Stimulated activated CD4-positive, alpha-beta T cell treated with anti-CD3 and anti-CD28 coated beads, Interleukin-1b, Interleukin-23, amount 100 ng/mL, for 4 hours (primary cell): ENCODE data around the gene FXYD6.
"Not testable (repeated sequence)": the region's sequence is repeated elsewhere in the genome, so short reads cannot be mapped to it uniquely, and the experiment has no call there.

ENCODE experiments used
- DNase-seq, 2 donors: peaks; one replicate each; pipeline ENCODE4 v3.0.0-alpha.2; 2020; ENCODE audit warnings: low read depth in 2 of 2

Gene FXYD6, protein sequence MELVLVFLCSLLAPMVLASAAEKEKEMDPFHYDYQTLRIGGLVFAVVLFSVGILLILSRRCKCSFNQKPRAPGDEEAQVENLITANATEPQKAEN

DNA sequence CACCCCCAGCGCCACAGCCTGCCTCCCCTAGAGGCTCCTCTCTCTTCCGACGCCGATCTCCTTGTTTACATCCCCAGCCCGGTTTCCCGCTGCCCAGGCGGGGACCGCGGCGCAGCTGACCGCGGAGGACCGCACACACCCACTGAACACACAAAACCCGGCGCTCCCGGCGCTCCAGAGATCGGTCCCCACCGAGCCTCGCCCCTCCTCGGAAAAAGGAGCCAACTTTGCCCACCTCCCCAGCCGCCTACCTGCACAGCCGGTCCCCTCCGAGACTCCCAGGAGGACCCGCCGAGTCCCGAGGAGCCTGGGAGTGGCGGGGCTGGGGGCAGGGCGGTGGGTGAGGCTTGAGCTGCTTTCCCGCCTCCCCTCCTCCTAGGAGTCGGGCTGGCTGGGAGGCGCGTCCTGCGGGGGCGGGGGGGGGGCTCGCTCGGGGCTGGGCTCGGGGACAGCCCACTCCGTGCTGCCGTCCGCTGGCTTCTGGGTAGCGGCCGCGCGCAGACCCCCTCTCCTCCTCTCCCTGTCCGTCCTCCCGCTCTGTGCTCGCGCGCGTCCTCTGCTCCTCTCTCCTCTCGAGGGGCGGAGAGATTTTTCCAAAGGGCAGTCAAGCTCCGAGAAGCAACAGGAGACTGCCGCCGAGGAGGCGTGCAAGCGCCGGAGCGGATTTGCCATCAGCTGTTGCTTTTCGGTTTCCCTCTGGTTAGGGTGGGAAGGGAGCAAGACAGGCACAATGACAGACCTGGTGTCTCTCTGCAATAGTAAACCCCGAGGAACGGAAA, at the start of gene FXYD6:
Gene FXYD6, minus strand, starts transcription at position 318 of the 779 bp plus-strand sequence. CDS start 33,882 bp downstream, outside the sequence.
- DNase-seq, result no peak

DNA sequence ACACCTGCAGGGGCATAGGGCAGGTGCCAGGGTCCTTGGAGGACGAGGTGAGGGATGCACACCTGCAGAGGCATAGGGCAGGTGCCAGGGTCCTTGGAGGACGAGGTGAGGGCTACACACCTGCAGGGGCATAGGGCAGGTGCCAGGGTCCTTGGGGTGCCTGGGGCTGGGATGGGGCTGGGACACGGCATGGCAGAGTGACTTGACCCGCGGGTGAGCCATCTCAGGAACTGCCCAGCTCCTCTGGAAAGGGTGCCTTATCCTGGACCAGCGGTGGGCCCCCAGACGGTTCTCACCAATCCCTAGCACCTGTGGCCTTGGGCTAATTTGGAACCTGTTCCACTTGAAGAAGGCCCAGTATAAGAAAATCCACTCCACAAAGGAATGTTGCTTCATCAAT, 49.7 kb upstream of the FXYD6 start:
- DNase-seq, result not testable (repeated sequence)

DNA sequence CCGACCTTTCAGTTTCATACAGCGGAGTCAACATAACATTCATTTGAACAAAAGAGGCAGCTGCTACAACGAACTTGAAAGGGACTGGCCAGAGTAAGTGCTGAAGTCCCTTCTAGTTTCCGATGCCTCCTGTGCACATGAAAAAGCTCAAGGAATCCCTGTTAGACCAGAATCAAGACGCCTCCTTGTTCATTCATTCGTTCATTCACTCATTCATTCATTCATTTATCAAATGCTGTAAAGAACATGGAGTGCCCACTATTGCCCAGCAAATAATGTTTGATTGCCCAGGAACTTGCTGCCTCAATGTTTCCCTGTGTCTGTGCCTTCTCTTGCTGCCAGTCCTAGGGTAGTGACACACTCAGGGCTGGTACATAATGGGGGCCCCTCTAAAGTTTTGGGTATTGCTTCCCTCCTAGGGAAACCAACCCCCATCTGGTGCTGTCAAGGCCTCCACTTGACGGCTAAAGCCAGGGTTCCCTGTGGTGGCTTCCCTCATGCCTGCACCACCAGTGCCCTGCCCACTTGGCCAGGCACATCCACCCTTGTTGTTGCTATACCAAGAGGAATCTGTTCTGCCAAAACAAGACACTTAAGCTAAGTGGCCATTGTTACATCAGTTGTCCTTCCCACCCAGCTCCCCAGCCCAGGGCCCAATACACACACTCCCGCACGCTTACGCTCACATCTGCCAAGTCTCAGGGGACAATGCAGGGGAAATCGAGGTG, 48.9 kb upstream of the FXYD6 start:
- no peak for DNase-seq

DNA sequence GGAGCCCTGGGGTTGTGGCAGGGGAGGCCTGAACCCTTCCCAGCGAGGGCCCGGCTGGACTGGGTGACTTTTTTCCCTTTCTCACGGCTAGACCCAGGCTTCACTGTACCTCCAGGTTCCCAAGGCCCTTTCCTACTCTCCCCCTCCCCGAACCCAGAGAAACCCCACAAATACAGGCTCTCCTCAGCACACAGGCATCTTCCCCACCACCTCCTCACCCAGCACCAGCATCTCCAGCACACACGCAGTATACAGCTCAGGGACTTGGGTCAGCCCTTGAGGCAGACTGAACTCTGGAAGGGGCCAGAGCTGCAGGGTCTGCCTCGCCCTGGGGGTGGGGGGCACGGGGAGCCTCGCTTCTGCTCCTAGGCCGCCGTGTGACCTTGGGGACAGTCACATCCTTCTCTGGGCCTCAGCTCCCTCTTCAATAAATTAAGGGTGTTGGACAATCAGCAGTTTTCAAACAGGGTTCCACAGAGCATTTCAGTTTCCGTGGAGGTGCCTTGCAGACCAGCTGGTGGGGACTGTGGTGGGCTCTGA, 48.2 kb upstream of the FXYD6 start:
- DNase-seq, result no peak

DNA sequence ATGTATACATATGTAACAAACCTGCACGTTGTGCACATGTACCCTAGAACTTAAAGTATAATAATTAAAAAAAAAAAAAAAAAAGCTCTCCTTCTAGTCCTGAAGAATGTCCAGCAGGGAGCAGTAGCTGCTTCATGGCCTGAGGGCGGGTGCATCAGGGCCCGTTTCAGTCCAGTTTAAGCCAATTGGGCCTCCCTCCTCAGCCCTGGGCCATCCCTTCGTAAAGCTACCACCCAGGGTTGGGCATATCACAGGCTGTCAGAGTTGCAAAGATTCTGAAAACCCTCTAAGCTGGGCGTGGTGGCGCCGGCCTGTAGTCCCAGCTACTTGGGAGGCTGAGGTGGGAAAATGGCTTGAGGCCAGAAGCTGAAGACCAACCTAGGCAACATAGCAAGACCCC, 47.3 kb upstream of the FXYD6 start:
- no peak for DNase-seq

DNA sequence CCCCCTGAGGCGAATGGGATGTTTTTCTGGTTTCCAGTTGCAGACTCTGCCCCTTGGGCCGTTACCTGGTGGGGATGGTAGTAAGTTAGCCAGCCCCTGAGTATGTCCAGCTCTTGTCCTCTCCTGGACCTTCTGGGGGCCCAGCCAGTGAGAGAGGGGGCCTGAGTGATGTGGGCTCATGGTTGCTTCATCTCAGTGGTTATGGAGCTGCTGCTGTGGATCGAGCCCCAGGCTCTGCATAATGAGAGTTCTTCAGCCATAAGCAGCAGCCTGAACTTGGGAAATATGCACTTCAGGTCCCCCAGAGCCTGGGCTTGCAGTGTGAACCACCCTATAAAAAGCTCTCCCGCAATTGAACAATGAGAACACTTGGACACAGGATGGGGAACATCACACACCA, 46.8 kb upstream of the FXYD6 start:
- DNase-seq, result no peak

DNA sequence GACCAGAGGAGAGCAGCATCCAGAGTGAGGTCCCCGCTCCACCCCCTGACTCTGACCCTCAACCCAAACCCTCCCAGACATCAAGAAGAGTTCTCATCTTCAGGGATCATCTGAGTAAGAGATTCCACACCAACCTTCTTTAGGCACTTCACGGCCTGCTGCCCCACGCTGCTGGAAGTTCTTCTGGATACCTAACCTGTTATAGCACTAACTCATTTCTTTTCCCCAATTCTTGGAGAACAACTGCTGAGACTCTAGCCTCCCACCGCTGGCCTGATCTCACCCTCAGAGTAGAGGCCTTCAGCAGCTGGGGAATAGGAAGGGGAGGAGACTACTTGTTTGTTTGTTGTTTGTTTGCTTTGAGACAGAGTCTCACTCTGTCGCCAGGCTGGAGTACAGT, 45.4 kb upstream of the FXYD6 start:
- DNase-seq, result no peak

DNA sequence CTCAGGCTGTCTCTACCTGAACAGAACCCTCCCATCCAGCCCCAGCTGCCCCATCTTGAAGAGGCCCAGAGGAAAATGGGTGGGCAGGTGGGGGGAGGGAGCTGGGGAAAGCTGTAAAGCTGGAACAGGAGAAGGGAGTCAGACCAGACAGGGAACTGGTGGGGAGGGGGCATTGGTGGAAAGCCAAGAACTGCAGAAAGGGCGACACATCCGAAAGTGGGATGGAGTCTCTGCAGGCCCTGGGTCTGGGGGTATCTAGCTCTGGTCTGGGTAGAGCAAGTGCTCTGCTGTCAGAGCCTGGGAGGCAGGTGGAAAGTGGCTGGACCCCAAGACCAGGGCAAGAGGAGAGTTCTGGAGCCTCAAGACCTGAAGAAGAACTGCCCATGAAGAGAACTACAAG, 45.0 kb upstream of the FXYD6 start:
- DNase-seq, result no peak

DNA sequence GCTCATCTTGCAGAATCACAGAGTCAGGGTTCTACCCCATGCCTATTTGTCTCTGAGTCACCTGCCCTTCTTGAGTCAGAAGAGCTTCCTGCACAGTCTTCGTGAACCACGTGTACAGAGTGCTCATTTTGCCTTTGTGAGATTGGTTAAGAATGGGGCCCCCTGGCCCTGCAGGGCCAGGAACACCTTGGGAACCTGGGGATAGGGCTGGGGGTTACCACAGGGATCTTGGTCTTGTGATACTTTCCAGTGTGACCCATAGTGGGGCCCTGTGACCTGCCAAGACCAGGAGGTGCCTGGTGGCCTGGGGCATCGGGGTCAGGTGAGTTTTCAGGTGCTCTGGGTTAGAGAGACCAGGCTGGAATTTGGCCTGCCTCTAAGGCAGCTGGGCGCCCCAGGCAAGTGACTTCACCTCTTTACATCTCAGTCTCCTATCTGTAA, 43.3 kb upstream of the FXYD6 start:
- no peak for DNase-seq

DNA sequence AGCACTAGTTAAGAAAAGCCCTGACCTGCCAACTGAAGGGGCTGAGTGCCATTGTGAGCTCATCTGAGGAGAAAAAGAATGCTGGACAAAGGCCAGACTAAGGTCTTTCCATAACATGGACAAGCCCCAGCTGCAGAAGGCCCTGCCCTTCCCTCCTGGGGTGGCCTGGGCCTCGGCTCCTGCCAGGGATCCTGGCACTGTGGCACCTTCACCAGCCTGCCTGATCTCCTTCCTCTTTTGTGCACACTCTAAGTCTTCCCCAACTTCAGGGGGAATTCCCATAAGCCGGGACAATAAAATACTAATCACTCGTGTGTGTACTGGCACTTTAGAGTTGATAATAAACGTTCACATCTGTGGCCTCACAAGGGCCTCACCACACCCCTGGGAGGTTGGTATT, 42.9 kb upstream of the FXYD6 start:
- no peak for DNase-seq

DNA sequence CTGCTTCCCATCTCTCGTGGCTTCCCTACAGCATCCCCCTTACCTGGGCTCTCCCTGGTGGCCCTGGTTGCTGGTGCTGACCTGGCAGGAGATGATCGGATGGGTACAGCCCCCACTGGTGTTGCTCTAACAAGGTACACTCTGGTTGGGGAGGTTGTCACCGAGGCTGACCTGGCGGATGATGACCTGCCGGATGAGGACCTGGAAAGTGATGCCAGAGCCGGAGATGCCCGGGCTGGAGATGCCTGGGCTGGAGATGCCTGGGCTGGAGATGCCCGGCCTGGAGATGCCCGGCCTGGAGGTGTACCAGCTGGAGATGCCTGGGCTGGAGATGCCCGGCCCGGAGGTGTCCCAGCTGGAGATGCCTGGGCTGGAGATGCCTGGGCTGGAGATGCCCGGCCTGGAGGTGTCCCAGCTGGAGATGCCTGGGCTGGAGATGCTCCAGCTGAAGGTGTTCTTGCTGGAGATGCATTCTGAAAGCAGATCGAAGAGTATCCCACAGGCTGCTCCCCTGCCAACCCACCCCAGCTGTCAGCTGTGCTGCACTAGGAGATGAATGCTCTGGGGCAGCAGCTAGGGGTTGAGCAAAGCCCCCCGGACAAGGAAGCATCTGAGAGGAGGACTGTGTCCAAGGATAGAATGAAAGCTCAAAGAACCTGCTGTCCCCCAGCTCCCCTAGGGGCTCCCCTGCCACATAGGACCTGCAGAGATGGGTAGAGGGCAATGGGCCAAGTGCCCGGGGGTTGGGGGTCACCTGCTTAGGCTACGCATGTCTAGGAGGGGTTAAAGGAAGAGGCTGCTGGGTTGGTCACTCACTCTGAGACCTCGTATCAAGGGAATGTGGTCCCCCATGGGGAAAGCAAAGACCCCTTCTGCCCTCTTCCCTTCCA, 42.2 kb upstream of the FXYD6 start:
- DNase-seq, result no peak

DNA sequence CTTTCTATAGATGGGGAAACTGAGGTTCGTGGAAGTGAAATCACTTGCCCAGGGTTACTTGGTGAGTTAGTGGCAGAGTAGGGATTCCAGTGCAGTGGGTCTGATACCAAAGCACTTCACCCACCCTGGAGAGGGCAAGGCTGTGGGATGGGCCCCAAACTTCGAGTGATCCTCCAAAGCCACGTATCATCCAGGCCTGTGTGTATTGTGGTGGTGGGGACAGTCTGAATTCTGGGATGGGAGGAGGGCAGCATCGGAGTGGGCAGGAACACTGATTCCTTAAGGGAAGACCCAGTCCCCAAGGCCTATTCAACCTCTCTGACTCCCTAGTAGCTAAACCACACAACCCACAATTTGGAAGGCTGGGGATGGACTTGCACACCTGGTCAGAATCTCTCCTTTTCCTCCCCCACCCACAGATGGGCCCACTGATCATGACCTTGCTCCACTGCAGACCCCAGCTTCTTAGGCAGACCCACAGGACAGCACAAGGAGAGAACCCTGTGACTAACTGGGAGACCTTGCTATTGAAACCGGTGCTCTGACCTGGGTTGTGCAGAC, 41.2 kb upstream of the FXYD6 start:
- no peak for DNase-seq

DNA sequence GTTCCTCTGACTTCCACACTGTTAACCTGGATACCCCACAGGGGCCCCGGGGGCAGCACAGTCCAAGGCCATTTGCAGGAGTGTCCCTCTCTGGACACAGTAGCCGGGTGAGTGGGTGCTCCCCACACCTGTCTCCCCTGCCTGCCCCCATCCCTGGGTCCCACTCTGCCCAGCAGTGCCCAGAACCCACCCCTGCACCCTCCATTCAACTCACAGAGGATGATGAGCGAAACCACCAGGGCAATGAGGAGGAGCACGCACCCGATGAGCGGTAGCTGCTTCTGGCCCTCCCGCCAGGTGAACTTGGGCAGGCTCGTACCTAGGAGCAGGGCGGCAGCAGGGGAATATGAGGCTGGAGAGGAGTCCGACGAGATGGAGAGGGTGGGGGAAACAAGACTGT, 40.5 kb upstream of the FXYD6 start:
- no peak for DNase-seq

DNA sequence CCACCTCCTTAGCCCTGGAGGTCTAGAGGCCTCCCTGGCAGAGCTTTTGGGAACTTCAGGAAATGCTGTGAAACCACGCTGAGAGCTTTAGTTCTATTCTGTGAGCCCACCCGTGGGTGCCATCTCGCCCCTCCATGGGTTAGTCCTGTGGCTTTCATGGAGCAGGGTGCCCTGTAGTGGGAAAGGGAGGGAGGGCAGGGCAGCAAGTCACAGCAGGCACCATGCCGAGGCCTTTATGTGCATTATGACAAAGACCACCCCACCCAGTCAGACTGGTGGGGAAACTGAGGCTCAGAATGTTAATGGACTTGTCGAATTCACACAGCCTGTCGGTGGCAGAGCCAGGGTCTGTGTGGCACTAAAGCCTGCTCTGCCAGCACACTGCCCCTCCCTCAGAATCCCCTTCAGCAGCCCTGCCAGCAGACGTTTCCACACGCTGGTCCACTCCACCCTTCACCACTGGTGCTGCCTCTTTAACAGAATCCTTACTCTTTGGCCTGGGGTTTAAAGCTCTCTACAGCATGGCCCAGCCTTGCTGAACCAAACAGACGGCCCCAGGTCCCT, 39.3 kb upstream of the FXYD6 start:
- DNase-seq, result no peak

DNA sequence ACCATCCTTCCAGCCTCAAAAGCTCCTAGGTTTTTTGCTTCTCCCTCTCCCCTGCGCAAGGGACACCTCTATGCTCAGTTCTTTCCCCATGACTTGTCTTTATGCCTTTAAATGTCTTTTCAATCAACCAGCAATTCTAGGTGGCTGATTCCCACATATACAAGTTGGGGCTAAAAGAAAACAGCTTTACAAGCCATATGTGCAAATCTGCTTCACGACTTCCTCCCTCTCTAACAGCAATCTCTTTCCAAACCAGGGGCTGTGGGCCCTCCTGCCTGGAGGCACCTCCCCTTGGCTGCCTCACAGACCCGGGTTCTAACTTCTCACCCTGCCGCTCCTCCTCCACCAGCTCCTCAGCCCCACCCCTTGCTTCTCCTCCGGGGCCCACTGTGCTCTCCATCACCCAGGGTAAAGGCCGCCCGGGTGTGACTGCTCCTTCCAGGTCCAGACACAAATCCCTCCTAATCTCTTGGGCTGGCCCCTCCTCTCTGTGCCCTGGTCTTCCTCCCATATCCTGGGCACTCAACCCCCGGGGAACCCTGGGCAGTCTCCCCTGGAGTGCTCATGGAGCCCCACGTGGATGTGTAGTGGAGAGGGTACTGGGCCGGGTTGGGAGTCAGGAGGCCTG, 38.6 kb upstream of the FXYD6 start:
- no peak for DNase-seq

DNA sequence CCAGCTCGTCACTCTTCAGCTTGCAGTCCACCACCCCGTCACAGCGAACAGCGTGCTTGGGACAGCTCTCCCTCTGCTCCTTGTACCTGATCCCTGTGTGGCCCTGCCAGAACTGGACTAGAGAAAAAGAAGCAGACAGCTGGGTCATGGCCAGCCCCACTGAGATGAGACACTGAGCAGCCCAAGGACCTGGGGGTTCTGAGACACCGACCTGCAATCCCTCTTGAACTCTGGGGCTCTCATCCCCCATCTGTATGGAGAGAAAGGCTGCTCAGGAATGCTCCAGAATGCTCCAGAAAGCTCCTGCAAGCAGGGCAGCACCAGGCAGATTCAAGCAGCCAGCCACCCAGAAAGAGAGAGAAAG, 37.9 kb upstream of the FXYD6 start:
- no peak for DNase-seq

DNA sequence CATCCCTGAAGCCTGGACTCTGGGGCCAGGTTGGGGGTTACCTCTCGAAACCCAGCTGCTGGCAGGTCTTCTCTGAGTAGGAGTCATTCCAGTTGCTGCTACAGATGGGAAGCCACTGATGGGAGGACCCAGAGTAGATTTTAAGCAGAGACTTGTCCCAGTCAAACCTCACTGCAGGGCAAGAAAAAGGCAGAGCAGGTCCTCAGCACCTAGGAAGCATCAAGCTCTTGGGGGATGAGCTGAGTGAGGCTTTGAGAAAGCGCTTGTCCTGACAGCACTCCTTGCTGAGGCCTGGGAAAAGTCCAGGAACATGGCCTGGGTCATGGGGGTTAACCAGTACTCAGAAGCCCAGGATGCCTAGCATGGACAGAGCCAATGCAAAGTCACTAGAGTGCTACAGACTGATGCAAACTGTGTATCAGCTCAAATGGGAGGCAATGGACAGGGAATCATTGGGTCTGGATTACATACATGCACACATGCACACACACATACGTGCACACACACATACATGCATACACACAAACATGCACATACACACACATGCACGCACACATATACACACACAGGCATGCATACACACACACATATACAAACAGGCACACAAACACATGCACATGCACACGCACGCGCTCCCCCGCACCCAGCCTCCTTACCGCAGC, 37.4 kb upstream of the FXYD6 start:
- no peak for DNase-seq

DNA sequence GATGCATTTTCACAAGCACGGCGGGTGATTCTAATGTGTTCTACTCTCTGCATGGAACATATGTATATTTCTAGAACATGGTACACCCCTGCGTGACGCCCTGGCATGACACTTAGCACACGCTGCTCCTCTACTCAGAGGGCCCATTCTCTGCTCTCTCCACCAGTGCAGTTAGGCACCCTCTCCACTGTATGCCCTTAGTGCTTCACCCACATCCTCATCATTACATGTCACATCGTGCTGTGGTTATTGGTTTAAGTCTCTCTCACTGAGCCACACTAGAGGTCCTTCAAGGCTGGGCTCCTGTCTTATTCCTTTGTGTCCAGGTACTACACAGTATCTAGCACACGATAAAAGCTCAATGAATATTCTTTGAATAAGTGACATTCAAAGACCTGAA, 36.0 kb upstream of the FXYD6 start:
- no peak for DNase-seq

DNA sequence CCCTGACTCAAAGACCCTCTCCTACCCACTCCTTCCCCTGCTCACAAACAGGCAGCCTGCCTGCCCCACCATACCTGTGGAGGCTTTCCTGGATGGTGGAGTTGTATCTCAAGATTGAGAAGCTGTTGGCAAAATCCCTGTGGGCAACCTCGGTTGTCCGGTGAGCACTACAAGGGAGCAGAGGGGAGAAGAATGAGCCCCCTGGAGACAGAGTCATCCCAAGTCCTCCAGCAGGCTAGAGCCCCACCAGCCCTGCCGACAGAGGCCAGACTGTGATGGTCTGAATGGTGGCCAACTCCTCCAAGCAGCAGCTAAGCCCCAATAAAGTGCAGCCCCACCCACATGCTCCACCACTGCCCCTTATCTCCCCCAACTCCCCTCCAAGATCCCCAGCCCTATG, 35.2 kb upstream of the FXYD6 start:
- DNase-seq, result no peak

DNA sequence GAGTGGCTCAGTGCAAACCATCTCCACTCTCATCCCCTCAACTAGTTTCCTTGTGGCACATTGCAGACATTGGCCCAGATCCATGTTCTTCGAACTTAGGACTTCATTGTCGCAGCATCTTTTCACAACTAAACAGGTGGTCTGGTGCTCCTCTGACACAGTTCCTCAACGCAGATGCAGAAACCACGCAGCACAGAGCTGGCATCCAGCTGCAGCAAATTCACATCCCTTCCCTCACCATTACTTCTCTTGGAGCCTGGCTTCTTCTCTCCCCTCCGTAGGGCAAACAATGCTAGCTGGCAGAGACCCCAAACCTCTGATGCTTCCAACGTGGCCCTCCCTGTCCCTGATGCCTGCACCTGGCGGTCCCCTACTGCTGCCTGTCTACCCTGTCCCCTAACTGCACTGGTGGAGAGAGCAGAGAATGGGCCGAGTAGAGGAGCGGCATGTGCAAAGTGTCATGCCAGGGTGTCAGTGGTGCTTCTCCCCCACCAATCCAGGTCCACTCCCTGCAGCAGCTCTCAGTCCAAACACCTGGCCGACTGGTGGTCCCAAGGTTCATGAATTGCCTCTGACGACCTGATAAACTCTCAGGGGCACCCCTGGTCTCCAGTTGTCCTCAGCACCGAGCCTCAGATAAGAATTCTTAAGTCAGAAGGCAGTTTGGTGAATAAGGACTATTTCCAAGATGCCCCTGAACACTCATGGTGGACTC, 34.6 kb upstream of the FXYD6 start:
- no peak for DNase-seq
